22Rv1 (cell line): ENCODE data around the gene PIGBOS1.

ENCODE experiments used
- H3K27ac ChIP-seq: fragments of 450-650 bp; 2 replicates; pipeline ENCODE4 v1.5.1; 2017
- ZFX ChIP-seq: fragments of 450-650 bp; IDR thresholded peaks from 2 replicates; pipeline ENCODE4 v1.6.1; 2017; ENCODE audit warnings: antibody characterized with exemption, borderline replicate concordance
- TF ChIP-seq, protein P1 (sequence below): fragments of 450-650 bp; IDR thresholded peaks from 2 replicates; pipeline ENCODE4 v1.5.1; 2017; ENCODE audit warnings: mild to moderate bottlenecking

The PIGBOS1 gene

DNA sequence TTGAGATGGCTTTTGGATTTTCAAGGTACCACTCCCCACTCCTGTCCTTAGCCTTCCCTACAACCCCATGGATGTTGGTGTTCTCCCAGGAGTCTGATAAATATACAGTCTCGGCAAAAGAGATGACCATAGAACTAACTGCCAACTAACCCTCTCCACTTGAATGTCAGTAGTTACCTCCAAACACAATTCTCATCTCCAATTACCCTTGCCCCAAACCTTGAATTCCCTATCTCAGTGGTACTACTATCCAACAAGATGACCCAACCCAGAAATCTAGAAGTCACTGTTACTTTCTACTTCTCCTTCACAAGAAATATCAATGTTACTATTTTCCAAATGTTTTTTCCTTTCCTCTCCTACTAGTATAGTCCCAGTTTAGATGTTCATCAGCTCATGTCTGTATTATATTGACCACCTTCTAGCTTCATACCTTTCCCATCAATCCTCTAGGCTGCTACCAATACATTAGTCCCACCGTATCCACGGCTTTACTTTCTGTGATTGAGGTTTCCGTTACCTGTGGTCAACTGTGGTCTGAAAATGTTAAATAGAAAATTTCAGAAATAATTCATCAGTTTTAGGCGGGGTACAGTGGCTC lies 38.2 kb upstream of the PIGBOS1 start:
- TF ChIP-seq, protein P1, sequence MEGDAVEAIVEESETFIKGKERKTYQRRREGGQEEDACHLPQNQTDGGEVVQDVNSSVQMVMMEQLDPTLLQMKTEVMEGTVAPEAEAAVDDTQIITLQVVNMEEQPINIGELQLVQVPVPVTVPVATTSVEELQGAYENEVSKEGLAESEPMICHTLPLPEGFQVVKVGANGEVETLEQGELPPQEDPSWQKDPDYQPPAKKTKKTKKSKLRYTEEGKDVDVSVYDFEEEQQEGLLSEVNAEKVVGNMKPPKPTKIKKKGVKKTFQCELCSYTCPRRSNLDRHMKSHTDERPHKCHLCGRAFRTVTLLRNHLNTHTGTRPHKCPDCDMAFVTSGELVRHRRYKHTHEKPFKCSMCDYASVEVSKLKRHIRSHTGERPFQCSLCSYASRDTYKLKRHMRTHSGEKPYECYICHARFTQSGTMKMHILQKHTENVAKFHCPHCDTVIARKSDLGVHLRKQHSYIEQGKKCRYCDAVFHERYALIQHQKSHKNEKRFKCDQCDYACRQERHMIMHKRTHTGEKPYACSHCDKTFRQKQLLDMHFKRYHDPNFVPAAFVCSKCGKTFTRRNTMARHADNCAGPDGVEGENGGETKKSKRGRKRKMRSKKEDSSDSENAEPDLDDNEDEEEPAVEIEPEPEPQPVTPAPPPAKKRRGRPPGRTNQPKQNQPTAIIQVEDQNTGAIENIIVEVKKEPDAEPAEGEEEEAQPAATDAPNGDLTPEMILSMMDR, result no peak
- no peak for TF ChIP-seq ZFX

DNA sequence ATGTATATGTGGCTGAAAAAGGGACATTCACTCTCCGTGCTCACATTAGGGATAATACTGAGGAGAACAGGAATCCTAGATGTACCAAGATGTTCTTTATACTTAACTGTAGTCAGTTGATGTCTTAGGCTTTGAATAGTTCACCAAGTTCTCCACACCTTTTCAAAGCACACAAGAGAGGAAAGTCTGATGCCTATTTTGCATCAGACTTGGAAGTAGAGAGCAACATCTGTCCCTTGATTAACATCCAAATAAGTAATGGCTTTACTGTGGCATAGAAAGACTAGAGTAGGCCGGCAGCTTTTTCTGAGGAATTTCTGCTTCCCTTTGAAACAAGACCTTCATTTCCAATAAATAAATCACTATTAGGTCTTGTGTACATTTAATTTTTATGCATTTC lies 34.1 kb upstream of the PIGBOS1 start:
- H3K27ac ChIP-seq, result no peak overlapping the region
- TF ChIP-seq, protein P1, result no peak
- no peak for TF ChIP-seq ZFX

More for the DNA sequence above, 38.2 kb upstream of the PIGBOS1 start:
- no peak overlapping the region for H3K27ac ChIP-seq

DNA sequence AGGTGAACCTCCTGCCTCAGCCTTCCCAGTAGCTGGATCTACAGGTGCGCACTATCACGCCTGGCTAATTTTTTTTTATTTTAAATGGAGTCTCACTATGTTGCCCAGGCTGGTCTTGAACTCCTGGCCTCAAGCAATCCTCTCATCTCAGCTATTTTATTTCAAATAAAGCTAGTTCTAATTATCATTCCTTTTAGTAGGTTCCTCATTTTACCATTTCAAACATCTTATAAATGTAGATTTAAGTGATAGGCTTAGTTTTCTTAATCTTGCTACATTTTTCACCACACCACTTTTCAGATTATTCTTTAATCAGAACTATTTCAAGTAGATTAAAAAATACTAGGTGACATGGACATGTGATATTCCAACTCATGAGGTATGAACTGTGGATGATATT lies 30.4 kb upstream of the PIGBOS1 start:
- H3K27ac ChIP-seq, result no peak overlapping the region
- no peak for TF ChIP-seq ZFX
- TF ChIP-seq, protein P1, result no peak

DNA sequence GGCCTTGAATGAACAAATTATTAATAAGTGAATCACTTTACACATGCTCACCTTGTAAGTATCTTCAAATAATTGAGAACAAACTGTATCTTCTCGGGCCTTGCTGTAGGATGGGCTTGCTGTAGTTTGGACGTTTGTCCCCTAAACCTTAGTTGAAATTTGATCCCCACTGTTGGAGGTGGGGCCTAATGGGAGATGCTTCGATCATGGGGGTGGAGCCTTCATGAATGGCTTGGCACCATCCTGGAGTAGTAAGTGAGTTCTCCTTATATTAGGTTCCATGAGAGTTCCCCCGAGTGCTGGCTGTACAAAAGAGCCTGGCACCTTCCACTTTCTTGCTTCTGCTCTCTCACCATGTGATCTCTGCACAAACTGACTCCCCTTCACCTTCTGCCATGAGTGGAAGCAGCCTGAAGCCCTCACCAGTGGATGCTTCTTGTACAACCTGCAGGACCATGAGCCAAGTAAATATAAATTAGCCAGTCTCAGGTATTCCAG lies 29.4 kb upstream of the PIGBOS1 start:
- TF ChIP-seq, protein P1, result no peak
- no peak for TF ChIP-seq ZFX
- H3K27ac ChIP-seq, result no peak overlapping the region

DNA sequence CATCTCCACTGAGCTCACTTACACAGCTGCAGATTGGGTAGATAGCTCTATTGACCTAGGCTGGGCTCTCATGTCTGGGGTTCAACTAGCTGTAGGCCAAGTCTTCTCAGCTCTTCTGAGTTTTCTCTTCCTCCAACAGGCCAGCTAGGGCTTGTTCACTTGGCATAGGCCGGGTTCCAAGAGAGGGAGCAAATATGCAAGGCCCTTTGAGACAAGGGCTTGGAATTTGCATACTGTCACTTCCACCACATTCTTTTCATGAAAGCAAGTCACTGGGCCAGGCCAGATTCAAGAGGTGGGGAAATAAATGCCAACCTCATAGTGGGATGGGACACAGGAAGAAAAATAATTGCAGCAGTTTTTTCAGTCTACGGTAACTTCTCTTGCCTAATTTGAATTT lies 25.3 kb upstream of the PIGBOS1 start:
- no peak overlapping the region for H3K27ac ChIP-seq
- TF ChIP-seq, protein P1, result no peak
- TF ChIP-seq ZFX, result no peak

DNA sequence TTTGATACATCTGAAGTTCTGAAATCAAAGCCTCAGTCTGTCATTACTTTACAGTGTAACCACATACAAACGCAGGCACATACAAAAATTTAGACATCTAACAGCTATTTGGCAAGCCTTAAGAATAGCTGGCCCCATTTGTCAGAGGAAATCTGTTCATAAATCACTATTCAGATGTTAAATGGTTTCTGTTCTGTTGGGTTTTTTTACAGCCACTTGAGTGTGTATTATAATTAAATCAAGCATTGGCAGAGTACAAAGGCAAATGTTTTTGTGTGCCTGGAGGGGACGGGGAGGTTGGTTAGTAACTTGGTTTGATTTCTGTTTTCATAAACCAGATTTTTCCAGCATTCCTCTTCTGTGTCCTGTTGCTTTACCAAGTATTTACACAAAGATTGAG lies 24.2 kb upstream of the PIGBOS1 start:
- no peak overlapping the region for H3K27ac ChIP-seq
- TF ChIP-seq, protein P1, result no peak
- TF ChIP-seq ZFX, result no peak

DNA sequence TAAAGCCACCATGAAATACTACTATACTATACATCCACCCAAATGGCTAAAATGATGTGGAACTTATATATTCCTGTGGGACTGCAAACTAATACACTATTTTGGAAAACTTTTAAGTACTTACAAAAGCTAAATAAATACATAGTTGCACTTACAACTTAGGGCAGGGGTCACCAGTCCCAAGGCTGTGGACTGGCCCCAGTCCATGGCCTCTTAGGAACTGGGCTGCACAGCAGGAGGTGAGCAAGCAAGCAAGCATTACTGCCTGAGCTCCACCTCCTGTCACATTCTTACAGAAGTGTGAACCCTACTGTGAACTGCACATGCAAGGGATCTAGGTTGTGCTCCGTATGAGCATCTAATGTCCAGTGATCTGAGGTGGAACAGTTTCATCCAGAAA lies 18.2 kb upstream of the PIGBOS1 start:
- TF ChIP-seq, protein P1, result no peak
- TF ChIP-seq ZFX, result no peak
- H3K27ac ChIP-seq, result no peak overlapping the region
